GM12878 (cell line): ENCODE measurements around the gene KLK13.

Experiments
- CHD4 ChIP-seq: fragments of 200-600 bp; sonication (generic); IDR thresholded peaks from 2 replicates; pipeline ENCODE4 v1.6.1; 2016; ENCODE audit warnings: mild to moderate bottlenecking
- NFYA ChIP-seq: IDR thresholded peaks from 2 replicates; pipeline ENCODE4 v1.6.1; 2011; ENCODE audit warnings: low read depth, mild to moderate bottlenecking, low read length, improper control_type of control experiment, borderline replicate concordance
- TCF12 ChIP-seq: IDR thresholded peaks from 2 replicates; pipeline ENCODE4 v1.6.1; 2011; ENCODE audit warnings: low read depth, mild to moderate bottlenecking, low read length
- TF ChIP-seq, protein P1 (sequence below): IDR thresholded peaks from 2 replicates; pipeline ENCODE4 v1.6.1; 2011; ENCODE audit warnings: mild to moderate bottlenecking, low read depth, low read length, moderate library complexity; ENCODE audit not compliant: insufficient replicate concordance

DNA sequence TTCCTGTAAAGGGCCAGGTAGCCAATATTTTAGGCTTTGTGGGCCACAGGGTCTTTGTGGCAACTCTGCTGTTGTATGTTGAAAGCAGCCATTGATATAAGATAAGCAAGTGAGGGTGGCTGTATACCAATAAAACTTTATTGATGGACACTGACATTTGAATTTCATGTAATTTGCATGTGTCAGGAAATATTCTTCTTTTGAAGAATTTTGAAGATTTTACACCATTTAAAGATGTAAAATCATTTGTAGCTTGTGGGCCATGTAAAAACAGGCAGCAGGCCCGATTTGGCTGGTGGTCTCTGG lies 45.7 kb upstream of the KLK13 start:
- TF ChIP-seq, protein P1, sequence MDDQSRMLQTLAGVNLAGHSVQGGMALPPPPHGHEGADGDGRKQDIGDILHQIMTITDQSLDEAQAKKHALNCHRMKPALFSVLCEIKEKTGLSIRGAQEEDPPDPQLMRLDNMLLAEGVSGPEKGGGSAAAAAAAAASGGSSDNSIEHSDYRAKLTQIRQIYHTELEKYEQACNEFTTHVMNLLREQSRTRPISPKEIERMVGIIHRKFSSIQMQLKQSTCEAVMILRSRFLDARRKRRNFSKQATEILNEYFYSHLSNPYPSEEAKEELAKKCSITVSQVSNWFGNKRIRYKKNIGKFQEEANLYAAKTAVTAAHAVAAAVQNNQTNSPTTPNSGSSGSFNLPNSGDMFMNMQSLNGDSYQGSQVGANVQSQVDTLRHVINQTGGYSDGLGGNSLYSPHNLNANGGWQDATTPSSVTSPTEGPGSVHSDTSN, result no peak
- TF ChIP-seq NFYA, result no peak
- TF ChIP-seq CHD4, result no peak
- TF ChIP-seq TCF12, result no peak
